Chondrocyte (in vitro differentiated cells): ENCODE results near the gene IQCB1. TPM values are rescaled to one million over a fixed set of nuclear protein-coding genes. Genes with fewer than 3 reads are reported as not detected.
"Not testable (repeated sequence)": the region's sequence is repeated elsewhere in the genome, so short reads cannot be mapped to it uniquely, and the experiment has no call there.

Source experiments
- DNase-seq: peaks from one replicate; pipeline ENCODE4 v3.0.0; 2021; ENCODE audit warnings: mixed read lengths, low spot score
- H3K27ac Mint-ChIP-seq: one replicate; pipeline ENCODE4 v1.8.0; 2021; ENCODE audit warnings: mild to moderate bottlenecking, moderate library complexity, mixed read lengths; ENCODE audit not compliant: unreplicated experiment
- H3K27me3 Mint-ChIP-seq: 2 replicates; pipeline ENCODE4 v1.8.0; 2021; ENCODE audit warnings: low read depth, mixed read lengths
- H3K36me3 Mint-ChIP-seq: 2 replicates; pipeline ENCODE4 v1.8.0; 2021; ENCODE audit warnings: low read depth, mixed read lengths
- H3K4me1 Mint-ChIP-seq: 2 replicates; pipeline ENCODE4 v1.8.0; 2021; ENCODE audit warnings: low read depth, mild to moderate bottlenecking, mixed read lengths
- H3K4me3 Mint-ChIP-seq: one replicate; pipeline ENCODE4 v1.8.0; 2021; ENCODE audit warnings: mild to moderate bottlenecking, moderate library complexity, mixed read lengths; ENCODE audit not compliant: unreplicated experiment
- H3K9me3 Mint-ChIP-seq: 2 replicates; pipeline ENCODE4 v1.8.0; 2021; ENCODE audit warnings: low read depth, mixed read lengths
- total RNA-seq: library from RNA; stranded (reverse); gene quantifications from 3 replicates; pipeline ENCODE4 v1.2.1, GENCODE V29; 2021
- TF ChIP-seq, protein P1 (sequence below): fragments of 200-600 bp; sonication (generic); IDR thresholded peaks from 2 replicates; pipeline ENCODE4 v1.5.0; 2021; ENCODE audit warnings: antibody characterized with exemption, mild to moderate bottlenecking, moderate library complexity

The IQCB1 gene
- total RNA-seq, 1 donor from 2014 or later = 12.6 TPM

DNA sequence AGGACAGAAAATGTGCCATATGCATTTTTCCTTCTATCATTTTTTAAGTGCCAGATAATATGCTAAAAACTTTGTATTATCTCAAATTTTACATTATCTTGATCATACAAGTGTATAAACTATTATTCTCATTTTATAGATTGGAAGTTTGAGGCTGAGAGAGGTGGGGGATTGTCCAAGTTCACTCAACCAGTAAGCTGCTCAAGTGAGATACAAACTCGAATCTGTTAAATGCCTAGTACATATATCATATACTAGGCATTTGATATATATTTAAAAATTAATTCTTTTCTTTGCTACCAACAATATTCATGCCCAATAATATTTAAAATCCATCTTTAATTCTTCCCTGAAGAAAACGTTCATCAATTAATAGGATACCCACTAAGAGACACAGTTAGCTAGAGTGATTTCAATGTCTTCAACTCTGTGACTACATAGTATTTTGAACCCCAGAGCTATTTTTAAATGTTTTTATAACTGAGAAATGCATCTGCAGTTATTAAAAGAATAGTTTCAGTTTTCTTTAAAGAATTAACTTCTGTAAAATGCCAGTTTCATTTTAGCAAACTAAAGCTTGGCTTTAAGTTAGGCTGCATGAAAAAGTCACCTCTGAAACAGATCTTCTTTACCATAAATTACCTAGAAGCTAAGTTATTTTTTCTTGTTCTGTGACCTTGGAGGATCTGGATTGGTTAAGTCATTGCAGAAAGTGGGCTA lies 40.4 kb downstream of the IQCB1 start:
- H3K9me3 Mint-ChIP-seq = no peaks in the 10 kb centered on the region
- H3K36me3 Mint-ChIP-seq = peaks cover 9% of the 10 kb centered on the region
- H3K27me3 Mint-ChIP-seq = no peaks in the 10 kb centered on the region
- no peak overlapping the region for H3K4me3 Mint-ChIP-seq
- no peak overlapping the region for H3K27ac Mint-ChIP-seq
- TF ChIP-seq, protein P1, sequence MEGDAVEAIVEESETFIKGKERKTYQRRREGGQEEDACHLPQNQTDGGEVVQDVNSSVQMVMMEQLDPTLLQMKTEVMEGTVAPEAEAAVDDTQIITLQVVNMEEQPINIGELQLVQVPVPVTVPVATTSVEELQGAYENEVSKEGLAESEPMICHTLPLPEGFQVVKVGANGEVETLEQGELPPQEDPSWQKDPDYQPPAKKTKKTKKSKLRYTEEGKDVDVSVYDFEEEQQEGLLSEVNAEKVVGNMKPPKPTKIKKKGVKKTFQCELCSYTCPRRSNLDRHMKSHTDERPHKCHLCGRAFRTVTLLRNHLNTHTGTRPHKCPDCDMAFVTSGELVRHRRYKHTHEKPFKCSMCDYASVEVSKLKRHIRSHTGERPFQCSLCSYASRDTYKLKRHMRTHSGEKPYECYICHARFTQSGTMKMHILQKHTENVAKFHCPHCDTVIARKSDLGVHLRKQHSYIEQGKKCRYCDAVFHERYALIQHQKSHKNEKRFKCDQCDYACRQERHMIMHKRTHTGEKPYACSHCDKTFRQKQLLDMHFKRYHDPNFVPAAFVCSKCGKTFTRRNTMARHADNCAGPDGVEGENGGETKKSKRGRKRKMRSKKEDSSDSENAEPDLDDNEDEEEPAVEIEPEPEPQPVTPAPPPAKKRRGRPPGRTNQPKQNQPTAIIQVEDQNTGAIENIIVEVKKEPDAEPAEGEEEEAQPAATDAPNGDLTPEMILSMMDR = no peak
- no peak for DNase-seq
- H3K4me1 Mint-ChIP-seq = peaks cover 9% of the 10 kb centered on the region

DNA sequence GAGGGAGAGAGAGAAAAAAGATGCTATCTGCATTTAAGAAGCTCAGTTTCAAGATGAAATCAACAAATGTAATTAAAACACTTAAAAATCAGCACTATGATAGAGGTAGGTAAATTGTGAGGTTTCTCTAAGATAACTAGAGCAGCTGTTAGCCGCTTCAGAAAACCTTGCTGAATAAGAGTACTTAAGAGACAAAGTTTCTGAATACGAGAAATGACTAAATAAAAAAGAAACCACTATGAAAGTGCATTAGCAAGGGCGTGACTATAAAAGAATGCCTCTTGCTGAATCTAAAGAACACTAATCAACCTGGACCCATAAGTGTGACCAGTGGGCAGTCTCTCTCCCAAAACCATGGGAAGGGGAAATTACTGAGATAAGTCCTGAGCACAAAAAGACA lies 41.8 kb downstream of the IQCB1 start:
- peaks cover 9% of the 10 kb centered on the region for H3K4me1 Mint-ChIP-seq
- no peak overlapping the region for H3K4me3 Mint-ChIP-seq
- TF ChIP-seq, protein P1 = no peak
- H3K27me3 Mint-ChIP-seq = no peaks in the 10 kb centered on the region
- H3K9me3 Mint-ChIP-seq = no peaks in the 10 kb centered on the region
- no peak for DNase-seq
- peaks cover 20% of the 10 kb centered on the region for H3K36me3 Mint-ChIP-seq
- no peak overlapping the region for H3K27ac Mint-ChIP-seq

DNA sequence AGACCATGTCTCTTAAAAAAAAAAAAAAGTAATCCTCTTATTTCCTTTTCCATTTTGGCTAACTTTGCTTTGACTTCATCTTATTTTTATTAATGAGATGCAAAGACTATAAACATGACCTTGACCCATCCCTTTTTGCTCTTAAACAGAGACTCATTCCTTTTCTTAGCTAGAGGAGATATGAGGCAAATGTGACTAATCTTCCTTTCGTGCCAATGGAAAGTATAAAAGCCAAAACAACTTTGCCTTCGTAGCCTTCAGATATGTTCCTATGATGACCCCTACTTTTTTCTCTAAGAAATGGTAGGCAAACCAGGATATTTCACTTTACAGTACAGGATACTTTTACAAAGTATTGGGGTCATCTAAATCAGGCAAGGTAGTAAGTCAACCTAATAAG lies 48.4 kb downstream of the IQCB1 start:
- TF ChIP-seq, protein P1 = no peak
- no peak overlapping the region for H3K4me3 Mint-ChIP-seq
- H3K36me3 Mint-ChIP-seq = peaks cover 34% of the 10 kb centered on the region
- H3K27me3 Mint-ChIP-seq = no peaks in the 10 kb centered on the region
- no peaks in the 10 kb centered on the region for H3K4me1 Mint-ChIP-seq
- no peak overlapping the region for H3K27ac Mint-ChIP-seq
- no peak for DNase-seq
- no peaks in the 10 kb centered on the region for H3K9me3 Mint-ChIP-seq

DNA sequence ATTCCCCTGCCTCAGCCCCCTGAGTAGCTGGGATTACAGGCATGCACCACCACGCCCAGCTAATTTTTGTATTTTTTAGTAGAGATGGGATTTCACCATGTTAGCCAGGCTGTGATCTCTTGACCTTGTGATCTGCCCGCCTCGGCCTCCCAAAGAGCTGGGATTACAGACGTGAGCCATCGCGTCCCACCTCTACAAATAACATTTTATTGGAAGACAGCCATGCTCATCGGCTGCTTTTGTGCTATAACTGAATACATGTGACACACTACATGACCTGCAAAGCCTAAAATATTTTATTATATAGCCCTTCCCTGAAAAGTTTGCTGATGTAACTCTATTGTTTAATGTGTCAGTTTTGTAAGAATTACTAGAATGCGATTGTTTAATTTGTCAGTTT lies 52.1 kb downstream of the IQCB1 start:
- not testable (repeated sequence) for H3K27ac Mint-ChIP-seq, H3K27me3 Mint-ChIP-seq
- peaks cover 42% of the 10 kb centered on the region for H3K36me3 Mint-ChIP-seq

DNA sequence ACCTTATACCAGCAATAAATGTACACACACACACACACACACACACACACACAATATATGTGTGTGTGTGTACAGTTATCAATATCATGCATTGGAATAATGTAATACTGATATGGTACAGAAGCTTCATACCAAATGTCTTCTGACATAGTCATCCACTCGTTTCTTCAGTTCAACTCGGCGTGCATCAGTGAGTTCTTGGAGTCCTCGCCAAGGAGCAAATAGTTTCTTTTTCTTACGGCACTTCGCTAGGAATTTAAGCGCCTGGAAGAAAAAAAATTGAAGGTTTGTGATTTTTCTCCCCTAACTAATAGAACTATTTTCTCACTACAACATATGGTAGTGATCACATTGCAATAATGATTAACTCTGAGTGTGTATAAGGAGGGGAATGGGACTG lies 53.2 kb downstream of the IQCB1 start:
- H3K4me1 Mint-ChIP-seq = no peaks in the 10 kb centered on the region
- no peak overlapping the region for H3K27ac Mint-ChIP-seq
- no peaks in the 10 kb centered on the region for H3K27me3 Mint-ChIP-seq
- H3K4me3 Mint-ChIP-seq = no peak overlapping the region
- TF ChIP-seq, protein P1 = no peak
- H3K36me3 Mint-ChIP-seq = peaks cover 40% of the 10 kb centered on the region
- no peak for DNase-seq
- H3K9me3 Mint-ChIP-seq = no peaks in the 10 kb centered on the region

More for the DNA sequence above, 52.1 kb downstream of the IQCB1 start:
- H3K4me1 Mint-ChIP-seq, H3K4me3 Mint-ChIP-seq, DNase-seq, H3K9me3 Mint-ChIP-seq: not testable (repeated sequence)

DNA sequence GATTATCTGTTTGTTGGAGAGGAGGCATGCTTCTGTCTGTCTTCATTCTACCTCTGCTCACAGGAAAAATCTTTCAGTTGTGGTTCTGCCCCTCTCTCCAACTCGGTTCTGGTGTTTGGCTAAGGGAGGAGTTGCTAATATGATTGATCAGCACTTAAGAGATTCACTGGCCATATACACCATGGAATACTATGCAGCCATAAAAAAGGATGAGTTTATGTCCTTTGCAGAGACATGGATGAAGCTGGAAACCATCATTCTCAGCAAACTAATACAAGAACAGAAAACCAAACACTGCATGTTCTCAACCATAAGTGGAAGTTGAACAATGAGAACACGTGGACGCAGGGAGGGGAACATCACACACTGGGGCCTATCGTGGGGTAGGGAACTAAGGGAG lies 59.8 kb downstream of the IQCB1 start:
- H3K9me3 Mint-ChIP-seq, DNase-seq, H3K4me1 Mint-ChIP-seq, H3K4me3 Mint-ChIP-seq, H3K27me3 Mint-ChIP-seq, H3K27ac Mint-ChIP-seq: not testable (repeated sequence)
- H3K36me3 Mint-ChIP-seq = peaks cover 50% of the 10 kb centered on the region
